Prostate gland (tissue), 2 donors: ENCODE measurements around the gene TIMMDC1.

ENCODE experiments used
- CTCF ChIP-seq, 4 experiments: fragments of 200-600 bp in 2 of 4; fragments of 450-650 bp in 2 of 4; sonication (generic) in 2 of 4; IDR thresholded peaks; 1 replicate in 3 of 4; 2 replicates in 1 of 4; pipeline ENCODE4 v1.5.1; 2016 to 2019; ENCODE audit warnings: antibody characterized with exemption in 4 of 4, mild to moderate bottlenecking in 2 of 4, moderate library complexity in 2 of 4
- POLR2A ChIP-seq: fragments of 450-650 bp; IDR thresholded peaks from one replicate; pipeline ENCODE4 v1.6.1; 2016; ENCODE audit warnings: antibody characterized with exemption, mild to moderate bottlenecking
- POLR2AphosphoS5 ChIP-seq: sonication (generic); formaldehyde crosslinking; IDR thresholded peaks from one replicate; pipeline ENCODE4 v1.6.1; 2017; ENCODE audit warnings: antibody characterized with exemption

- TF ChIP-seq CTCF (IDR thresholded peaks at IDR 0.05) (no peak), POLR2AphosphoS5 (no peak), POLR2A (no peak)
Observed at GRCh38 chr3:119551598-119551997, 53.3 kb downstream of the TIMMDC1 start.
